Dermis microvascular lymphatic vessel endothelial cell (primary cell): ENCODE results near the gene OR9Q1. TPM values are rescaled to one million over a fixed set of nuclear protein-coding genes. Genes with fewer than 3 reads are reported as not detected.
"Not testable (repeated sequence)": the region's sequence is repeated elsewhere in the genome, so short reads cannot be mapped to it uniquely, and the experiment has no call there.

ENCODE experiments used
- DNase-seq, 2 donors: peaks; one replicate each; pipeline versions ENCODE4 v3.0.0 to v3.0.0-alpha.2; 2010; ENCODE audit warnings: low read depth in 2 of 2
- total RNA-seq: library from RNA; depleted of rRNA; stranded (reverse); fragments of >200 nt; gene quantifications from 2 replicates; pipeline ENCODE4 v1.2.1, GENCODE V29; 2014

Gene OR9Q1
- total RNA-seq, 1 donor from 2014 or later: not detected

DNA sequence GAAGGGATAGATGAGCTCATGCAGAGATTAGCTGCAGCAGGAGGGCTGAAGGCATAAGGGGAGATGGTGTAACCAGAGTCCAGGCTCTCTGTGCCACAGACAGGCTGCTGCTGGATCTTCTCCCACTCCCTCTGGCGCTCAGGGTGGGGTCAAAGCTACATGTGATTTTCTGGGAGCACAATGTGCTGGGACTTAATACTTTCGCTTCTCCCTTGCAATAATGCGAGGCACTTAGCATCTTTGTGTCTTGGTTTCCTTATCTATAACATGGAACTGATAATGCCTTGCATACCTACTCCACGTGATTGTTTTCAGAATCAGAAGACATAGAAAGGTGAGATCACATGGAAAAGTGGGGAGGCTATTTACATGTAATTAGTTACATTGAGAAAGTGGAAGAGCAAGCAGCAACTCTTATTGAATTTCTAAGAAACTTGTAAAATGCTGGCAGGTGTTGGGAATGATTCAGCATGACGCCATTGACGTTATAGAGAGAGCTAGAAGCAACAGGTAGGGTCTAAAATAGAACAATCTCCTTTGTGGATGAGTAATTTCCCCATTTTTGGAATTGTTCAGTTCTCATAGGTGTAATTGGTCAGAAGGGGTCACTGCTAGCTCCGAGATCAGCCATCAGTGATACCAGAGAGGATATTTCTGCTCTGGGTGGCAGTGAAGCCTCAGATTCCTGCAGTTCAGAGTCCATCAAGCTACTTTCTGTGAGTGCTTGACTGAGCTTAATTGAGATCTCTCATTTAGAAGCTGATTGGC lies 109.8 kb downstream of the OR9Q1 start:
- DNase-seq: no peak

- no peak for DNase-seq
Observed at GRCh38 chr11:58134151-58134550, 110.5 kb downstream of the OR9Q1 start.

GRCh38 chr11:58135171-58135570 lies 111.5 kb downstream of the OR9Q1 start:
- no peak for DNase-seq

DNA sequence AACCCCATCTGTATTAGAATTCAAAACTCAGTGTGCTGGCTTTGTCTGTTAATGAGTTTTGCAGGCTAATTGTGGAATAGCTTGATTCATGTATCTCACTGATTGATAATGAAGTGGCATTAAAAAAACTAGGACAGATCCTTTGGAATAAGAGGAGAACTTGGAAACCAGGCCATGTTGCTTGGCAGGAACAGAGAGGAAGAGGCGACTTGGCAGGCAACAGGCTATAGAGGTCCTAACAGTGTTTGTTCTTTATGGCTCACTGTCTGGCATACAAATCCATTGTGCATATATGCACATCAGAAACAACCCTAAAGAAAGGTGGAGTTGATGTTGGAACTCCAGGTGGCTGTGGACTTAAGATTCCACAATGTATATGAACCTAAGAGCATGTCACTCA lies 119.1 kb downstream of the OR9Q1 start:
- no peak for DNase-seq

DNA sequence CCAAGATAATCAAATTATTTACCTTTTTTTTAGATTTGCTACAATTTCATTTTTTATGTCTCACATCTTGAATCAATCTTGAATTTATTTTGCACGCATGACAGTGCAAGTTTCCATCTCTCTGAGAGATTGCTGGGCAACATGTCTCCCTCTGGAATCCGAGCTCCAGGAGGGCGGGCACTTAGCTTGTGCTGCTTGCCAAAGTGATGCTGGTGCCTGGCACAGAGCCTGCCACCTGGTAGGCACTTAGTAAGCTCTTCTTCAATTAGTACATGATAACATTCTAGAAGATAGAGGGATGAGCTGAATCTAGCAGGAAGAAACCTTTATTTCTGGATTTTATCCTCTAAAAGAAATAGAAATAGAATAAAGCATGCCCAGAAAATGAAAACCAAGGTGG lies 129.1 kb downstream of the OR9Q1 start:
- no peak for DNase-seq

DNA sequence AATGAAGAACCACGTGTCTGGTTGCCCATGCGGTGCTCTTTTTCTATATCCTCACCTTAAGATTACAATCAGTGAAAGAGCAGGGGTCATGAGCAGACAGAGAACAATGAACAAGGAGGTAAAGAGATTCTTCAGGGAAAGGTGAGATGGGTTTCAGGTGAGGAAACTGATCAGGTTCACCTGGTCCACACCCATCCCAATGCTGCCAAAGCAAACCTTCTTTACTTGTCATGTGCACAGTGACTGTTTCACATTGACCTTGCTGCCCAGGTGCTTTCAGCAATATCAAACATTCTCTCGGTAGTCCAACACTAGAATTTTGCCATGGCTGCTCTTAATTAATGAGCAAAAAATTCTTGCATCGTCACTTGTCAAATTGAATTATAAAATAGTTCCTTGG lies 140.7 kb downstream of the OR9Q1 start:
- DNase-seq: no peak

GRCh38 chr11:58164990-58165389 lies 141.3 kb downstream of the OR9Q1 start:
- DNase-seq: no peak

- no peak for DNase-seq
Observed at GRCh38 chr11:58165504-58166106, 141.9 kb downstream of the OR9Q1 start.

DNA sequence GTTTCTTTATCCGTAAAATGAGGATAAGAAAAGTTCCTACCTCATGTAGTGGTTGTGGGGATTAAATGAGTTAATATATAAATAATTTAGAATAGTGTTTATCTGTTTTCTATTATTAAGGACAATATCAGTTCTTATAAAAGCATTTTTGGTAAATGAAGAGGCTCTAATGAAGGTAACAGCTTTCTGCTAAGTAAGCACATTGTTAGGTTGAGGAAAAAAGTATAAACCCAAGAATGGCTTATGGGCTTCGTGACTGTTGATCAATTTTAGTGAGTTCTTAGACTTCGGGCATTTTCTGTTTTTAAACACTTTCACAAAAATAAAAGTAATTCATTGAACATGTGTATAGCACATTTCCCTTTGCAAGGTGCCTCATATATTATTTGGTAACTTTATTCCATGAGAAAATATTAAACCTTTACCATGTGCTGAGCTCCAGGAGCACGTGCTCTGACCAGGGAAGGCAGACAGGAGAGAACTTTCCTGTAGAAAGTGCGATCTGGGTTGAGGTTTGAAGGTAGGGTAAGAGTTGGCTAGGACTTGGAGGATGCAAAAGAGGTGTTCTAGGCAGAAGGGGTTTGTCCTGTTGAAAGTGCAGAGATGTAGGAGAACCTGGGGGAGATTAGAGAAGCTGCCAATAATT lies 153.9 kb downstream of the OR9Q1 start:
- no peak for DNase-seq

DNA sequence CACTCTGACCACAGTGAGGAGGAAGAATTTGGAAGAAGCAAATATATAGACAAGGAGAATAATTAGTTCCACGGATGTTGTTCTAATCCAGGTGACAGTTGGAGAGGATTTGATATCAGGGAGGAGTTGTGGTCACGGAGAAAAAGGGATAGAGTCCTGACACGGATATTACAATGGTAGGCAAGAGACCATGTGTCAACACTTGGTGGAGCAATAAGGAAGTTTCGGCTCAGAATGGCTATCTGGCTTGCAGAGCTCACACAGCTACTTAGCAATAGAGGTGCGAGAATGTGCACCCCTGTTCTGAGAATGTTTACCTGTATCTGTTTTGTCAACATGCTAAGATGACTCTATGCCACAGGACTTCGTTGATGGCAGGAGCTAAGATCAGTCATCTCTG lies 154.8 kb downstream of the OR9Q1 start:
- DNase-seq: no peak

GRCh38 chr11:58179648-58180047 lies 156.0 kb downstream of the OR9Q1 start:
- no peak for DNase-seq

DNA sequence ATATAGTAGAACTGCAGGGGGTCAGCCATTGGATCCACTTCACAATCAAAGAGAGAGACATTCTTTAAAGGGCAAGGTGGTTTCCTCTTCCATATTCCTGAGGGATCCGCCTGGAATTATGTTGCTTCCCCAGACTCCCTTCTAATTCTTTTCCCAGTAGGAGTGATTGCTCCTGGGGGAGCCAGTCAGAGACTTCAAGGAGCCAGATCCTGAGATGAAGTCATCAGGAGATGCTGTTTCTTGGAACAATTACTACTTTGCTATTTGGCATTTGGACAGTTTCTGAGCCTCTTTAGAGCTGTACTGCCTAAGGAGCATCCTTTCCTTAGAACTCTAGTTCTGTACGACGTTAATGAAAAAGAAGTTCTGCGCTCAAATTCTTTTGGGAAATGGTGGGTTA lies 163.3 kb downstream of the OR9Q1 start:
- no peak for DNase-seq

GRCh38 chr11:58188770-58189169 lies 165.1 kb downstream of the OR9Q1 start, which contains the start of gene OR9Q2:
Gene OR9Q2 (plus strand): TSS chr11:58189070. CDS start chr11:58190491, 1,421 bp downstream.
- DNase-seq: no peak

GRCh38 chr11:58192229-58192628 lies 168.5 kb downstream of the OR9Q1 start:
- no peak for DNase-seq

- DNase-seq: no peak
Observed at GRCh38 chr11:58193391-58193790, 169.7 kb downstream of the OR9Q1 start.

- DNase-seq: no peak
Observed at GRCh38 chr11:58195939-58196338, 172.3 kb downstream of the OR9Q1 start.

DNA sequence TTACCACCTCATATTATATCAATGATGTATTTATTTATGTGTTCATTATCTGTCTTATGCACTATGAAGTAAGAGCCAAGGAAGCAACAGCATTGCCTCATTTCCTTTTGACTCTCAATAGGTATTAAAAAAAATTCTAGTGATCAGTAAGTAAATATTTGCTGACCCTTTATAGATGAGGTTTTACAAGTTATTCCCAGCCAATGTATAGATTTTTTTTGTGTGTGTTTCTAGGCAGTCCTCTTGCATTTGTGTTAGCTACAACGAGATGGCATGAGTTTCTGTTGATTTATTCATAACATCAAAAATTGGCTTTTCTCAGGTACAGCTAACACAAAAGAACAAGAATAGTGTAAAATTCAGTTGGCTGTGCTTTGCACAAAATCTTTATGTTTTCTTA lies 175.6 kb downstream of the OR9Q1 start:
- no peak for DNase-seq

- no peak for DNase-seq
Observed at GRCh38 chr11:58204042-58204441, 180.4 kb downstream of the OR9Q1 start, which contains the start of gene OR1S2. Gene OR1S2 (minus strand): TSS chr11:58204142. CDS start chr11:58204142, 0 bp downstream.

DNA sequence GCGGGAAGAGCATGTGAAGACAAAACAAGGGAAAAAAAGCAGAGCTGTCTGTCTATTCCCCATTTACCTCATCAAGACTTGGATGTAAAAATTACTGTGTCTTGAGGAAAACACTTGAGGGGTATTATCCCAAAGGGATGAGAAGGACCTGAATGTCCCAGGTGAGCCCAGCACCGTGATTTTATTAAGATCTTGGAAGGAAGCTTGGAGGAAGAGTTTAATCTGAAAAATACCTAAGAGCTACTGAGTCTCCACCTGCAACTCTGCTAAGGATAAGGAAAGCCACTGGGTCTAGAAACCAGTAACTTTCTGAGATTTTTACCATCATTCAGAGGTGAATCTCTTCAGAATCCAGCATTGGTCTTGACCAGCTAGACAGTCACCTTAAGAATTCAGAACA lies 188.7 kb downstream of the OR9Q1 start, which contains the start of gene OR1S1:
Gene OR1S1 (plus strand): TSS at position 301 of the 400 bp plus-strand sequence.
- DNase-seq: not testable (repeated sequence)

DNA sequence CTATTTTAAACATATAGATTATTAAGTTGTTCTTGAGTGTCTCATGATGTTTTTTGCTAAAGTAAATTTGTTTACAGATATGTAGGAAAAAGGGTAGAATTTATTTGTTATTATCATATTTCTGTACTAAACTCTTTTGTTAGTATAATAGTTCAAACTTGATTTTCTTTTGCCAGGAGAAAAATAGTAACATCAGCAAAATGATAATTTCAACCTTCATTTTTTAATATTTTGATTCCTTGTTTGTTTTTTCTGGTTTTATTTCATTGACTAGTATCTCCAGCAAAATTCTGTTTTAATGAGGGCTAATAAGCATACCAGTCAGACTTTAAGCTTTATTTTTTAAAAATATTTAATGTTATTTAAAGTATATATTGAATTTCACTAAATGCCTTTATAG lies 192.8 kb downstream of the OR9Q1 start:
- DNase-seq: no peak

DNA sequence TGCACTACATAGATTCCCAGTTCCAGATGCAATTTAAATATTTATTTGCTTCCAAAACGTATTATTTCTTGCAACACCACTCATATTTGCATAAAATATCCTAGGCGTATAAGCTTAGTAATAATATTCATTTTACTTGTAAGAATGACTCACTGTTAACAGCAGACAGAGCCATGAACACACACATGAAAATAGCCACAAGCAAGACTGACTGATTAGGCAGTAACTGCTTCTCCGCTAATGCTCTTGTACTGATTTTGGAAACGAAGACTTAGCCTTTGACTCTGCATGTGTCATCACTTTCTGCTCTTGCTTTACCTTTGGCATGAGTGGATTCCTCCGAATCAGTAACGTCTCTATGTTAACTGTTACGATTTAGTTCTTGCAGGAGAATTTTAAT lies 199.0 kb downstream of the OR9Q1 start:
- DNase-seq: no peak

DNA sequence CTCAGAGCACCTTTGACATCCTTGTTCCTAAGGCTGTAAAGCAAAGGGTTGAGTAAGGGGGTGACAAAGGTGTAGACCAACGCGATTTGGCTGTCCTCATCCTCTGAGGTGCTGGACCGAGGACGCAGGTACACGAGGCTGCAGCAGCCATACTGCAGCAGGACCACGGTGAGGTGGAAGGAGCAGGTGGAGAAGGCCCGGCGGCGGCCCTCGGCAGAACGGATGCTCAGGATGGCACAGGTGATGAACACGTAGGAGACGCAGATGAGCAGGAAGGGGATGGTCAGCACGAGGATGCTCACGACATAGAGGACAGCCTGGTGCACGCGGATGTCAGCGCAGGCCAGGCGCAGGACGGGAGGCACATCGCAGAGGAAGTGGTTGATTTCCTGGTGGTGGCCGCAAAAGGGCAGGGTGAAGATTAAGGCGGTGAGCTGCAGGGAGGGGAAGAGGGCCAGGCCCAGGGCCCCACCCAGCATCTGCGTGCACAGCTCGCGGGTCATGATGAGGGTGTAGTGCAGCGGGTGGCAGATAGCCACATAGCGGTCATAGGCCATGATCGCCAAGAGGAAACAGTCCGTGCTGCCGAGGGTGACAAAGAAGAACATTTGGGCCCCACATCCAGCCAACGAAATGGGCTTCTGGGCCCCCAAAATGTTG lies 204.4 kb downstream of the OR9Q1 start:
- no peak for DNase-seq
